NCI-H2171 (cell line): ENCODE measurements around the gene MTERF4.
"Not testable (repeated sequence)": the region's sequence is repeated elsewhere in the genome, so short reads cannot be mapped to it uniquely, and the experiment has no call there.

ENCODE experiments used
- DNase-seq: peaks from one replicate; lab custom pipeline; 2025; lab: John Stamatoyannopoulos, UW

The MTERF4 gene

DNA sequence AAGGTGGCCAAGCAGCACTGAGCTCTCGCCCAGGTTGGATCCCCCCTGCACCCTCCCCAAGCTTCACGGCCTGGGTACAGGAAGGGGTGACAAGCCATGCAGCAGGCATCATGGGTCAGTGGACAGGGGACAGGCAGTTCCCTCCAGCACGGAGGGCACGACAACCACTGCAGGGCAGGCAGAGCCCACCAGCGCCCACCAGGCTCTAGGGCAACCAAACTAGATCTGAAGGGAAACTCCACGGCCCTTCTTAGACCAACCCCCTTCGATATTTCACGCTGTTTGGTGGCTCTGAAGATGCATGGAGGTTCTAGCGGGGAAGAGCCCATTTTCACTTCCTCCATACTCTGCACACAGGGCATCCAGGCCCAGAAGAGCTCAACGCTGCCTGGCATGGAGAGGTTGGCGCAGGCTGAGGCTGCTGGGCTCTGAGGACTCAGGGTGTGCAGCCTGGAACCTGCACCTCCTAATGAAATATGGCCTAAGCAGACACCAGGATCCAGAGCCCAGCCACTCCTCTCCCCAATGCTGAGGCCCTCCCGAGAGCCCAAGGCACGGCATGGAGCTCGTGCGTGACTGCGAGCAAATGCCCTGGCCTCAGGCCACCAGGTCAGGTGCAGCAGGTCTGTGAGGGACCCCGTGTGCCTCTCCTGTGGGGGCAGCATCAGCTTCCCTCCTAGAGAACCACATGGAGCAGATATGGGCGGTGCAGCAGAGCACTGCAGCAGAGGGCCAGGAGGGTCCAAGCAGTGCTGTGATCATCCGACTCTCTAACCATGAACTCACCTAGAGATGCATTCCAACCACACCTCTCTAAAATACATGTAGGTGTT, 8.7 kb upstream of the MTERF4 start:
- DNase-seq: no peak

GRCh38 chr2:241110089-241110606, 8.1 kb upstream of the MTERF4 start:
- no peak for DNase-seq

GRCh38 chr2:241109210-241110088, 7.4 kb upstream of the MTERF4 start:
- no peak for DNase-seq

DNA sequence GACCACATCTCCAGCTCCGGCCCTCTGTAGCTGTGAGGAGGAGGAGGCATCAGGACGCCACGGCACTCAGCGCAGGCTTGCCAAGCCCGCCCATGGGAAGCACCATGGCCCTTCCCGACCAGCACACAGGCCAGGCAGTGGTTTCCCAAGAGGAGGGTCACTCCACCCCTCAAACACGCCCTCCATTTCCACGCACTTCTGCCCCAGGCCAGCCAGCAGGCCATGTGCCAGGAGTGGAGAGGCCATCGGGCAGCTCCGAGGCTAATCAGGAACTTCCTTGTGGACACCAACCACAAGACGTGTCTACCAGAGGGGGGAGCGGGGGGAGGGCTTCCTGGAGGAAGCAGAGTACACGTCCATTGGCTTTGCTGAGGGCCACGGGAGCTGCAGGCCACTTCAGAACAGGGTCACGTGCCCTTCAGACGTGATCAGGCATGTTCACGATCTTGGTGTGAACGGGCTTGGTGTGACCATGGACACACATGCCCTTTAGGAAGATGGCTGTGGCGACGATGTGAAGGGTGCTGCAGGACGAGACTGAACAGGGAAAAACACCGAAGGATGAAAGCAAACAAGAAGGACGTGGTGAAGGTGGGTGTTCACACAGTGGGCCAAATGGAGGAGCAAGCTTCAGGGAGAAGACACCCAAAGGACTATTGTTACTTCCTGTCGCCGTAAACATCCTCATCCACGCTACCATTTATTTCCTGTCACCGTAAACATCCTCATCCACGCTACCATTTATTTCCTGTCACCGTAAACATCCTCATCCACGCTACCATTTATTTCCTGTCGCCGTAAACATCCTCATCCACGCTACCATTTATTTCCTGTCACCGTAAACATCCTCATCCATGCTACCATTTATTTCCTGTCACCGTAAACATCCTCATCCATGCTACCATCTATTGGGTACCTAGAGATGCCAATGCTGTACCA, 6.5 kb upstream of the MTERF4 start:
- no peak for DNase-seq

DNA sequence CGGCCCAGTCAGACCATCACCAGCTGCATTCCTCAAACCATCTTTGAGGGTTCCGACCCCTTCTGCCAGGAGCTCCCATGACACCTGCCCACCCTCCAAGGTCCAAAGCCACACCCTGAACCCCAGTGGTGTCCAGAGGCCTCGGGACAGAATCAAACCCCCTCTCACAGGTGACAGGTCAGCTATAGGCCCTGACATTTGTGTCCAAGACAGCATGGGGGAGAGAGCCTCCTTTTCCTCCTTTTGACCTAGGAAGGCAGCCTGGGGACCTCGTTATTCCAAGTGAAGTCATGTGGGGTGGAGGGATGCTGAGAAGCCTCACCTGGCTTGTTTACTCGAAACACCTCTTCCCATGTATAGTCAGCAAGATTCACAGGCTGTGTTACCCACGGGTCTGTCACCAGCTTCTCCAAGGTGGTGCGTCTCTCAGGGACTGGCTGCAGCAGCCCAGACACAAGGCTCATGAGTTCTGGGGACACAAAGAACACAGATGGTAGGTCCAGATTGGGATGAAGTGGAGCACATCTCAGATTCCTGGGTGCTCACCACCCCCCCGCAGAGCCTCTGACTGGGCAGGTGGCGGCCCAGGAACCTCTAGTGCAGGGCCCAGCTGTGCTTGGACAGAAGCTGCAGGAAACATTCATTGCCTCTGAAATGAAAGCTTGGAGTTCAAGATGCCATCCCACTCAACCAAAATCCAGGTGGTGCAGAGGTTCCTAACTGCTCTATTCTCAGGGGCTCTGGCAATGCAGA, 5.1 kb upstream of the MTERF4 start:
- no peak for DNase-seq

GRCh38 chr2:241105641-241106040, 3.6 kb upstream of the MTERF4 start:
- no peak for DNase-seq

GRCh38 chr2:241104611-241105010, 2.5 kb upstream of the MTERF4 start:
- DNase-seq: not testable (repeated sequence)

DNA sequence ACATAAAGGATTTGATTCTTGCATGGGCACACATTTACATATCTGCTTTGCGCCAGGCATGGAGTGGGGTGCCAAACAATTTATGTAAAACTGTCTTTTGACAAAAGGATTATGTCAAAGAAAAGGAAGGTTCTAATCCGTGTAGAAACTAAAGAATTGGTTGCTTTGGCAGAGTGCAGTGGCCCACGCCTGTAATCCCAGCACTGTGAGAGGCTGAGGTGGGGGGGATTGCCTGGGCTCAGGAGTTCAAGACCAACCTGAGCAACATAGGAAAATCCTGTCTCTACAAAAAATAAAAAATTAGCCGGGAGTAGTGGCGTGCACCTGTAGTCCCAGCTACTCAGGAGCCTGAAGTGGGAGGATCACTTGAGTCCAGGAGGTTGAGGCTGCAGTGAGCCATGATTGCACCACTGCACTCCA, 1.1 kb upstream of the MTERF4 start:
- DNase-seq: no peak

GRCh38 chr2:241099246-241099645, 2.8 kb downstream of the MTERF4 start:
- DNase-seq: no peak

GRCh38 chr2:241096979-241097378, 5.1 kb downstream of the MTERF4 start:
- no peak for DNase-seq

DNA sequence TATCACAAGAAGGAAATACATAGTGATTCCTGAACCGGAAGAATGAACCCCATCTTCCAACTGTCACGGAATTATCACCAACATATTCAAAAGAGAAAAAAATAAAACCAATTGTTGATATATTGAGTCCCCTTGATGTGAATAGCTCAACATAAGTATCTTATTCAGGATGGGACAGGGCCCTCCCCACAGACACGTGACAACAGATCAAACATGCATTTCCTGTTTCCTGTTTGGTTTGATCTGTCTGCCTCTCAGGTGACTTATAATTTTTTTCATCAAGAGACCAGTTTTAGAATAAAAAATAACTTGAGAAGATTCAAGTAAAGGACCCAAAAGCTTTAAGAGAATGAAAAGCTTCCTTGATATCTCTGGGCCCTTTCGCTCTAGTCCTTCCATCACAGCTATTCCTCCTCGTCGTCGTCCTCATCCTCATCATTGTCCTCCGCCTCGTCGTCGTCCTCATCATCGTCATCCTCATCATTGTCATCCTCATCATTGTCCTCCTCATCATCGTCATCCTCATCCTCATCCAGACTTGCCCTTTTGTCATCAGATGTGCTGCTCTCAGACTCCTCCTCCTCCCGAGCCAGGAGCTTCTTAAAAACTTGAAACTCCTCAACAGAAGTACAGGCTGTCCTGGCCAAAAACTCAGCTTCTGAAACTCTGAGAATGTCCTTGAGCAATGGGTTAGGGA, 6.3 kb downstream of the MTERF4 start:
- no peak for DNase-seq

- DNase-seq: no peak
Observed at GRCh38 chr2:241094924-241095420, 7.1 kb downstream of the MTERF4 start.

DNA sequence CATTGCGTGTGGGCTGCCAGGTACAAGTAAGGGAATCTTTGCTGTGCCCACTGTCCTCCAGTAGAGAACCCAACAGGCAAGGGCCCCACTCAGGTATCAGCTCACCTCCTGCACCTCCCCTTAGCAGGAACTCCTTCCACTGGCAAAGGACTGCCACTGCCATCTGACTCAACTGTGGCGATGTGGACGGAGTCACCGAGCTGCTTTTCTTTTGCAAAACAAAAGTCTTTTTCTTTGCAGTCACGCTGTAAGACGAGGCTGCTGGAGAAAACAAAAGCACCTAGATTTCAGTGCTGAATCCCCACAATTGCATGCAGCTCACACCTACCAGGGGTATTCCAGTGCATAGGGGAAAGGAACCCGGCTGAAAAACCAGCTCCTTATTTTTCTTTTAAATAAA, 7.9 kb downstream of the MTERF4 start:
- no peak for DNase-seq

DNA sequence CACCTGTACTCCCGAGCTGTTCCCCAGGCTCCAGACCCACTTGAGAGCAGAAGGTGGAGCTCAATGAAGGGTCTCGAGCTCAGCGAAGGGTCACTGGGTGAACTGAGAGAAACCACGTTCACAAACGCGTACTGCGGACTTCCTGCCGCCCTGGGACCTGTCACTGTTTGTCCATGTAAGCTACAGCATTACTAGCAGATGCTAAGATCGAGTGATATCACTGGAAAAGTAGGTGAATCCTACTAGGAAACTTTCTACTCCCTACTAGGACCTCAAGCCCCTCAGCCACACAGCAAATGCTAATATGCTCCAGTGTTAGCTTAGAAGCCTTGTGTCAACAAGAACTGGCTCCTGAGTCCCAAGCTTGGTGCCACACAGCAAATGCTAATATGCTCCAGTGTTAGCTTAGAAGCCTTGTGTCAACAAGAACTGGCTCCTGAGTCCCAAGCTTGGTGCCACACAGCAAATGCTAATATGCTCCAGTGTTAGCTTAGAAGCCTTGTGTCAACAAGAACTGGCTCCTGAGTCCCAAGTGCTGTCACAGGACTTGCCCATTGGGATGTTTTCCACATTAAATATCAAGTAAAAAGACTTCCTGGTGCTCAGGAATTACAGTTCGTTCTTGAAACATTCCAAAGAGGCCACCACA, 8.8 kb downstream of the MTERF4 start:
- not testable (repeated sequence) for DNase-seq

GRCh38 chr2:241092677-241093076, 9.4 kb downstream of the MTERF4 start:
- DNase-seq: no peak

DNA sequence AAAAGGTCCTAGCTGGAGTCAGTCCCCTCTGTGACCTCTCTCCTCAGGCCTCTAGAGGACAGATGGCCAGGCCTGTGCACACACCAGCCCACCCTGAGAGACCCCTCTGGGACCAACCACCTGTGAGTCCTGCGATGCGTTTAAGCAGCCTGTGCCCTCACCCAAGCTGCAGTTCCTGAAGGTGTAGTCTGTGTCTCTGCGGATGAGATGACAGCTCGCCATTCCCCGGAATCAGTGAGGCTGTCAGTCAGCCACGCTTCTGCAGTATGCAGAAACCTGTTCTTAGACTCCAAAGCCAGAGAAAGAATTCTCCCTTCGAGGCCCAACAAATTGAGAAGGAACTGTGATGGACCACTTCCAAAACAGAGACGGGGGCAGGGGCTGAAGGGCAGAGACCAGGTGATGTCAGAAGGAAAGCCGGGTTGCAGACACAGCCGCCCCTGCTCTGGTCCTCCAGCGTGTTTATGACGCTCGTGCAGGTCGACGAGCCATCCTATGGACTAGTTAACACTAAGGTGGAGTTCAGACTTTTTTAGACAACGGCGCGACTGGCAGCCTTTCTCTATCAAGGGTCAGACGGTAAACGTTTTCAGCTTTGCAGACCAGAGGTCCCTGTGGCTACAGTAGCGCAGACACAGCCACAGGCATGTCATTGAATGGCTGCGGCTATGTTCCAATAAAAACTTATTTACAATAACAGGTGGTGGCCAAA, 10.2 kb downstream of the MTERF4 start:
- no peak for DNase-seq

DNA sequence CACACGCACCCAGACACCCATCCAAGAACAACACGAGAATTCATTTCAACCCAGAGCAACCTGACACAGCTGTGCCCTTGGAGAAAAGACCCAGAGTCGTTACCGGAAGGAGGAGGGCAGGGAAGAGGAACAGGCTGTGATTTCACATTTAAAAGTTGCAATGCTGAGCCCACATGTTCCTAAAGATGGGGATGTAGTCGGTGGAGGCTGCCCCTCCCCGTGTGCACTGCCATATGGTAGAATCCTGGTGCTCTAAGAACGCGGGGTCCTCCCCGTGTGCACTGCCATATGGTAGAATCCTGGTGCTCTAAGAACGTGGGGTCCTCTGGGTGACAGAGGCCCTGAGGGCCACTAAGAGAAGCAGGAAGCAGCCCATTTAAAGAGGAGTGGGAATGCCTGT, 10.9 kb downstream of the MTERF4 start:
- DNase-seq: no peak

DNA sequence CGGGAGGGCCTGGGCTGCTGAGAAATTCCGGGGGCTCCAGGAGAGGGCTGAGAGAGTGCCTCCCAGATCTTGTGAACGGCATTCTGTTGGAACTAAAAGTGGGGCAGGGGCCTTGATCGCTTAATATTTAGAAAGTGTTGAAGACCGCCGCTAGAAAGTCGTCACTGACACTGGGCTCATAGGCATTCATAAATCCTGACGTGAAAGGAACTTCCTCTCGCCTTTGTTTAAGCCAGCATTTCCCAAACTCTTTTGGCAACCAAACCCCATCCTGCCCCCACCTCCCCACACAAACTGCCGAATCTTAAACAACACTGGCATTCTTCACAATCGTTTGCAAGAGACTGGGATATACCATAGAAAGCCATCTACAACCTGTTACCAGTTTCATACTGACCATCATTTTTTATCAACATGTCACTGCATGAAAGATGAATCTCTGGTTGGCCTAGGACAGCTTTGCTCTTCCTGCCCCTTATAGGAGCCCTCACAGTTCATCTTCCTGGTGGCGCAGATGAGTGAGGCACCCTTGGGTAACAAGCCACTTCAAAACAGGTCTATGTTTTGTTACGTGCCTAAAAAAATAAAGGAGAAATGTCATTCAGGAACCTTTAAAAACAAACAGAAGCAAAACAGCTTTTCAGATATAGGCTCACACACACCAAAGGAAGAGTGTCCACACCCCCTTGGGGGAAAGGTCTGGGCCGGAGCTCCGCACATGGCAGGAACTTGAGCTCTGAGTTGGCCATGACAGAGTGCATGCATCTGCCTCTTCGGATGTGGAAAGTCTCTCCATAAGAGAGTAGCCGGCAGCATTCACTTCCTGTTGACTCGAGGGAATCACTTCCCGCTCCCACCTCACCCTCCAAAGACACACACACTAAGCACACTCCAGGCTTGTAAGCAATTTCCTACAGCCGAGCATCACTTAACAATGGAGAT, 13.0 kb downstream of the MTERF4 start:
- DNase-seq: no peak
